ENCODE measurements around the gene SCO2.

GRCh38 chr22:50540381-50540780 is 15.0 kb upstream of the SCO2 start:
- no peak for TF ChIP-seq POLR2AphosphoS5 (IDR thresholded peaks at IDR 0.05; ENCODE audit: low read depth, low read length)
- TF ChIP-seq ELF1 (IDR thresholded peaks at IDR 0.05; ENCODE audit: borderline replicate concordance, low read depth) = no peak

Measured in HCT116 (cell line).